Fibroblast of the aortic adventitia (primary cell): Measurements from ENCODE around the gene HOXA5. TPM values are rescaled to one million over a fixed set of nuclear protein-coding genes. Genes with fewer than 3 reads are reported as not detected.
A peak's percentile ranks its signal among the peaks of the same experiment; 100 is the strongest.

ENCODE experiments used
- DNase-seq: peaks from one replicate; pipeline ENCODE4 v3.0.0-alpha.2; 2010; ENCODE audit warnings: low read depth
- H3K4me3 ChIP-seq: 2 replicates; pipeline ENCODE4 v1.5.1; 2011; ENCODE audit warnings: low read depth, mild to moderate bottlenecking, control low read depth, low read length, moderate library complexity
- total RNA-seq: library from RNA; depleted of rRNA; stranded (reverse); fragments of >200 nt; gene quantifications from 2 replicates; pipeline ENCODE4 v1.2.3, GENCODE V29; 2012; ENCODE audit warnings: low replicate concordance
- TF ChIP-seq, protein P1 (sequence below): IDR thresholded peaks from 2 replicates; pipeline ENCODE4 v1.5.1; 2011; ENCODE audit warnings: mild to moderate bottlenecking, low read length, control low read depth, inconsistent platforms; ENCODE audit not compliant: insufficient read depth

The HOXA5 gene
- 0.72 and 2.4 TPM in 2 replicates for total RNA-seq

DNA sequence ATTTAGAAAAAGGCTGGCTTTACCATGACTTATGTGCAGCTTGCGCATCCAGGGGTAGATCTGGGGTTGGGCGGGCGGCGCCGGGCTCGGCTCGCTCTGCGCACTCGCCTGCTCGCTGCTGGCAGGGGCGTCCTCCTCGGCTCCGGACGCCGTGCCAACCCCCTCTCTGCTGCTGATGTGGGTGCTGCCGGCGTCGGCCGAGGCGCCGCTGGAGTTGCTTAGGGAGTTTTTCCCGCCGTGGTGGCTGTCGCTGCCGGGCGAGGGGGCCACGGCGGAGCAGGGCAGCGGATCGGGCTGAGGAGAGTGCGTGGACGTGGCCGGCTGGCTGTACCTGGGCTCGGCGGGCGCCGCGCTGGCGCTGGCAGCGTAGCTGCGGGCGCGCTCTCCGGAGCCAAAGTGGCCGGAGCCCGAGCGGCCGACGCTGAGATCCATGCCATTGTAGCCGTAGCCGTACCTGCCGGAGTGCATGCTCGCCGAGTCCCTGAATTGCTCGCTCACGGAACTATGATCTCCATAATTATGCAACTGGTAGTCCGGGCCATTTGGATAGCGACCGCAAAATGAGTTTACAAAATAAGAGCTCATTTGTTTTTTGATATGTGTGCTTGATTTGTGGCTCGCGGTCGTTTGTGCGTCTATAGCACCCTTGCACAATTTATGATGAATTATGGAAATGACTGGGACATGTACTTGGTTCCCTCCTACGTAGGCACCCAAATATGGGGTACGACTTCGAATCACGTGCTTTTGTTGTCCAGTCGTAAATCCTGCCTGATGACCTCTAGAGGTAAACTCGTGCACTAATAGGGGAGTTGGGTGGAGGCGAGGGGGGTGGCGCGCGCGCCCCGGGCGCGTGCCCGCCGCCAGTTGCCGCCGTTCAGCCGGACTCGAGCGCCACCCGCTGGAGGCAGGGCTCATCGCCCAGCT is at the start of gene HOXA5:
Gene HOXA5, minus strand, starts transcription at position 659 of the 927 bp plus-strand sequence. Its CDS starts 74 bp downstream, at position 585.
- peak; percentile 84 for DNase-seq
- TF ChIP-seq, protein P1, sequence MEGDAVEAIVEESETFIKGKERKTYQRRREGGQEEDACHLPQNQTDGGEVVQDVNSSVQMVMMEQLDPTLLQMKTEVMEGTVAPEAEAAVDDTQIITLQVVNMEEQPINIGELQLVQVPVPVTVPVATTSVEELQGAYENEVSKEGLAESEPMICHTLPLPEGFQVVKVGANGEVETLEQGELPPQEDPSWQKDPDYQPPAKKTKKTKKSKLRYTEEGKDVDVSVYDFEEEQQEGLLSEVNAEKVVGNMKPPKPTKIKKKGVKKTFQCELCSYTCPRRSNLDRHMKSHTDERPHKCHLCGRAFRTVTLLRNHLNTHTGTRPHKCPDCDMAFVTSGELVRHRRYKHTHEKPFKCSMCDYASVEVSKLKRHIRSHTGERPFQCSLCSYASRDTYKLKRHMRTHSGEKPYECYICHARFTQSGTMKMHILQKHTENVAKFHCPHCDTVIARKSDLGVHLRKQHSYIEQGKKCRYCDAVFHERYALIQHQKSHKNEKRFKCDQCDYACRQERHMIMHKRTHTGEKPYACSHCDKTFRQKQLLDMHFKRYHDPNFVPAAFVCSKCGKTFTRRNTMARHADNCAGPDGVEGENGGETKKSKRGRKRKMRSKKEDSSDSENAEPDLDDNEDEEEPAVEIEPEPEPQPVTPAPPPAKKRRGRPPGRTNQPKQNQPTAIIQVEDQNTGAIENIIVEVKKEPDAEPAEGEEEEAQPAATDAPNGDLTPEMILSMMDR: peak; percentile 48
- H3K4me3 ChIP-seq: peak within 1 kb of the TSS; percentile 62

GRCh38 chr7:27192546-27193334 is 49.3 kb upstream of the HOXA5 start:
- TF ChIP-seq, protein P1: no peak
- H3K4me3 ChIP-seq: peak overlapping the region; percentile 39
- DNase-seq: no peak

- no peak overlapping the region for H3K4me3 ChIP-seq
- no peak for DNase-seq
- TF ChIP-seq, protein P1: no peak
These were observed 48.5 kb upstream of the HOXA5 start for GRCh38 chr7:27191833-27192545.

DNA sequence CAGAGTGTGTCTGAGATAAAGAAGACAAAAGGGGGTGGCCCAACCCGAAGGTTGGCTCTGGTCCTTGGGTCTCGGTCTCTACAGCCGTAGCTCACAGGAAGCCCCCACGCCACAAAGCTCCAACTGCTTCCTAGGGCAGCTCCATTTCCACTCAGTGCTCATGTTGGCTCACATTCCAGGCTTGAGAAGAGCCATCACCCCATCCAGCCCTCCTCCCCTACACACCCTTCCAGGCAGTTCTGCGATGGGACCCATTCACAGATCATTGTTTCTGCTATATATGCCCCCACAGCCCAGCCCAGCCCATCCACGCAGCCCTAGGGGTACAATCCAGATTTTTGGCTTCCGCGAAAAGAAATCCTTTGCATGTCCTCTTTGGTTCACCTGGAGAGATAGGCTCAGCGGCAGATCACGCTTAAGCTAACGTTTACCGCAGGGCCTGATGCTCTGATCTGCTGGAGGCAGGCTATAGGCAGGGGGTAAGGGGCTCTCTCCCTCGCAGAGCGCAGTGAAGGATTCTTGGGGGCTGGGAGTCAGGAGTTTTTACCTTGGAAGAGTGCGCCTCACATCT is 47.8 kb upstream of the HOXA5 start:
- no peak overlapping the region for H3K4me3 ChIP-seq
- DNase-seq: no peak

GRCh38 chr7:27189997-27190748 is 46.7 kb upstream of the HOXA5 start:
- H3K4me3 ChIP-seq: no peak overlapping the region
- no peak for DNase-seq

More for the DNA sequence above, 47.8 kb upstream of the HOXA5 start:
- TF ChIP-seq, protein P1: no peak

More at GRCh38 chr7:27189997-27190748, 46.7 kb upstream of the HOXA5 start:
- TF ChIP-seq, protein P1: no peak
